Astrocyte (in vitro differentiated cells and primary cell): ENCODE results near the gene CNGB1.

Experiments used
- CTCF ChIP-seq: IDR thresholded peaks from 2 replicates; pipeline ENCODE4 v1.5.1; 2011; ENCODE audit warnings: low read depth, mild to moderate bottlenecking, inconsistent platforms, low read length, moderate library complexity; ENCODE audit not compliant: insufficient read depth
- EZH2 ChIP-seq: IDR thresholded peaks from 2 replicates; pipeline ENCODE4 v1.6.1; 2012; ENCODE audit warnings: mild to moderate bottlenecking, low read length, inconsistent platforms; ENCODE audit not compliant: insufficient read depth

GRCh38 chr16:57994778-57995177 lies 23.9 kb upstream of the CNGB1 start:
- TF ChIP-seq CTCF (peak; percentile 26), EZH2 (no peak)
